HCT116 (cell line): ENCODE results near the gene ESRRB. TPM values are rescaled to one million over a fixed set of nuclear protein-coding genes. Genes with fewer than 3 reads are reported as not detected.

ENCODE experiments used
- ELF1 ChIP-seq: IDR thresholded peaks from 2 replicates; pipeline ENCODE4 v1.6.1; 2012; ENCODE audit warnings: low read depth, borderline replicate concordance
- JUND ChIP-seq: IDR thresholded peaks from 2 replicates; pipeline ENCODE4 v1.6.1; 2012
- POLR2A ChIP-seq: IDR thresholded peaks from 2 replicates; pipeline ENCODE4 v1.7.0; 2011; ENCODE audit warnings: borderline replicate concordance; ENCODE audit not compliant: insufficient read depth, insufficient read length; ENCODE audit errors: extremely low read depth
- TCF7L2 ChIP-seq: IDR thresholded peaks from 2 replicates; pipeline ENCODE4 v1.7.0; 2011; ENCODE audit warnings: borderline replicate concordance, inconsistent platforms; ENCODE audit not compliant: insufficient read depth, insufficient read length; ENCODE audit errors: extremely low read depth
- total RNA-seq: library from RNA; stranded (reverse); gene quantifications from one replicate; pipeline ENCODE4 v1.2.1, GENCODE V29; 2021; ENCODE audit not compliant: unreplicated experiment
- TF ChIP-seq, protein P1 (sequence below): IDR thresholded peaks from 2 replicates; pipeline ENCODE4 v1.6.1; 2012; ENCODE audit warnings: low read depth
- TF ChIP-seq, protein P2 (sequence below): IDR thresholded peaks from 2 replicates; pipeline ENCODE4 v1.6.1; 2012
- TF ChIP-seq, protein P3 (sequence below): IDR thresholded peaks from 2 replicates; pipeline ENCODE4 v1.6.1; 2011; ENCODE audit warnings: mild to moderate bottlenecking, low read length, moderate library complexity; ENCODE audit not compliant: insufficient replicate concordance; ENCODE audit errors: extremely low read depth
- TF ChIP-seq, protein P4 (sequence below): IDR thresholded peaks from 2 replicates; pipeline ENCODE4 v1.6.1; 2012

The ESRRB gene
- total RNA-seq, 1 experiment from 2014 or later: 1.9 TPM

DNA sequence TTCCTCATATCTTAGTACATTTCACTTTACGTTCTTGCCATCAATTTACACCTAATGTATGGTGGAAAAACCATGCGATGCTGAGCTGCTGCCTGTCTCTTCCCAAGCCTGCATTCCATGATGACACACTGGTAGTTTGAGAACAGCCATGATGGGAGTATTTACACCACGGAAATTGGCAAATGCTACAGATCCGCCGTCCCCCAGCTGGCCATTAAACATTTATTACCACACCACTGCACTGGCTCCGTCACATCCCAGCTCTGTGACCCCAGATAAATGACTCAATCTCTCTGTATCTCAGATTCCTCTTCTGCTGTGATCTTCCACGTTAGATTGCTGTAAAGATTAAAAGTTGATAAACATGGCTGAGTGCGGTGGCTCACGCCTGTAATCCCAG lies 13.9 kb downstream of the ESRRB start (continued):
- TF ChIP-seq, protein P1, sequence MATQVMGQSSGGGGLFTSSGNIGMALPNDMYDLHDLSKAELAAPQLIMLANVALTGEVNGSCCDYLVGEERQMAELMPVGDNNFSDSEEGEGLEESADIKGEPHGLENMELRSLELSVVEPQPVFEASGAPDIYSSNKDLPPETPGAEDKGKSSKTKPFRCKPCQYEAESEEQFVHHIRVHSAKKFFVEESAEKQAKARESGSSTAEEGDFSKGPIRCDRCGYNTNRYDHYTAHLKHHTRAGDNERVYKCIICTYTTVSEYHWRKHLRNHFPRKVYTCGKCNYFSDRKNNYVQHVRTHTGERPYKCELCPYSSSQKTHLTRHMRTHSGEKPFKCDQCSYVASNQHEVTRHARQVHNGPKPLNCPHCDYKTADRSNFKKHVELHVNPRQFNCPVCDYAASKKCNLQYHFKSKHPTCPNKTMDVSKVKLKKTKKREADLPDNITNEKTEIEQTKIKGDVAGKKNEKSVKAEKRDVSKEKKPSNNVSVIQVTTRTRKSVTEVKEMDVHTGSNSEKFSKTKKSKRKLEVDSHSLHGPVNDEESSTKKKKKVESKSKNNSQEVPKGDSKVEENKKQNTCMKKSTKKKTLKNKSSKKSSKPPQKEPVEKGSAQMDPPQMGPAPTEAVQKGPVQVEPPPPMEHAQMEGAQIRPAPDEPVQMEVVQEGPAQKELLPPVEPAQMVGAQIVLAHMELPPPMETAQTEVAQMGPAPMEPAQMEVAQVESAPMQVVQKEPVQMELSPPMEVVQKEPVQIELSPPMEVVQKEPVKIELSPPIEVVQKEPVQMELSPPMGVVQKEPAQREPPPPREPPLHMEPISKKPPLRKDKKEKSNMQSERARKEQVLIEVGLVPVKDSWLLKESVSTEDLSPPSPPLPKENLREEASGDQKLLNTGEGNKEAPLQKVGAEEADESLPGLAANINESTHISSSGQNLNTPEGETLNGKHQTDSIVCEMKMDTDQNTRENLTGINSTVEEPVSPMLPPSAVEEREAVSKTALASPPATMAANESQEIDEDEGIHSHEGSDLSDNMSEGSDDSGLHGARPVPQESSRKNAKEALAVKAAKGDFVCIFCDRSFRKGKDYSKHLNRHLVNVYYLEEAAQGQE: no peak
- TF ChIP-seq, protein P2, sequence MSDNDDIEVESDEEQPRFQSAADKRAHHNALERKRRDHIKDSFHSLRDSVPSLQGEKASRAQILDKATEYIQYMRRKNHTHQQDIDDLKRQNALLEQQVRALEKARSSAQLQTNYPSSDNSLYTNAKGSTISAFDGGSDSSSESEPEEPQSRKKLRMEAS: no peak
- TF ChIP-seq ELF1: no peak
- no peak for TF ChIP-seq JUND
- TF ChIP-seq, protein P3, sequence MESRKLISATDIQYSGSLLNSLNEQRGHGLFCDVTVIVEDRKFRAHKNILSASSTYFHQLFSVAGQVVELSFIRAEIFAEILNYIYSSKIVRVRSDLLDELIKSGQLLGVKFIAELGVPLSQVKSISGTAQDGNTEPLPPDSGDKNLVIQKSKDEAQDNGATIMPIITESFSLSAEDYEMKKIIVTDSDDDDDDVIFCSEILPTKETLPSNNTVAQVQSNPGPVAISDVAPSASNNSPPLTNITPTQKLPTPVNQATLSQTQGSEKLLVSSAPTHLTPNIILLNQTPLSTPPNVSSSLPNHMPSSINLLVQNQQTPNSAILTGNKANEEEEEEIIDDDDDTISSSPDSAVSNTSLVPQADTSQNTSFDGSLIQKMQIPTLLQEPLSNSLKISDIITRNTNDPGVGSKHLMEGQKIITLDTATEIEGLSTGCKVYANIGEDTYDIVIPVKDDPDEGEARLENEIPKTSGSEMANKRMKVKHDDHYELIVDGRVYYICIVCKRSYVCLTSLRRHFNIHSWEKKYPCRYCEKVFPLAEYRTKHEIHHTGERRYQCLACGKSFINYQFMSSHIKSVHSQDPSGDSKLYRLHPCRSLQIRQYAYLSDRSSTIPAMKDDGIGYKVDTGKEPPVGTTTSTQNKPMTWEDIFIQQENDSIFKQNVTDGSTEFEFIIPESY: no peak
- no peak for TF ChIP-seq TCF7L2
- TF ChIP-seq POLR2A: no peak
- TF ChIP-seq, protein P4, sequence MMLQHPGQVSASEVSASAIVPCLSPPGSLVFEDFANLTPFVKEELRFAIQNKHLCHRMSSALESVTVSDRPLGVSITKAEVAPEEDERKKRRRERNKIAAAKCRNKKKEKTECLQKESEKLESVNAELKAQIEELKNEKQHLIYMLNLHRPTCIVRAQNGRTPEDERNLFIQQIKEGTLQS: no peak
